Psoas muscle (tissue), 8 donors: ENCODE data around the gene C2CD4A. TPM values are rescaled to one million over a fixed set of nuclear protein-coding genes. Genes with fewer than 3 reads are reported as not detected.
A peak's percentile ranks its signal among the peaks of the same experiment; 100 is the strongest.

Experiments used
- ATAC-seq, 4 donors: fragments of 200-7000 bp; cut with Tn5 transposase; one replicate each; pipeline ENCODE4 v1.9.1; 2020; ENCODE audit warnings: moderate library complexity in 3 of 4, mild to moderate bottlenecking in 2 of 4
- DNase-seq, 2 donors: peaks; one replicate each; pipeline ENCODE4 v3.0.0-alpha.2; 2020
- H3K27ac ChIP-seq: fragments of 200-600 bp; one replicate; pipeline ENCODE4 v1.8.0; 2022
- H3K27me3 ChIP-seq, 3 donors: fragments of 200-600 bp in 1 of 3; one replicate each; pipeline versions ENCODE4 v1.6.1 to v1.8.0; 2013 to 2022; ENCODE audit warnings: low read length in 2 of 3, mild to moderate bottlenecking in 2 of 3, moderate library complexity in 1 of 3; ENCODE audit not compliant: insufficient read depth in 3 of 3
- H3K36me3 ChIP-seq, 2 donors: fragments of 200-600 bp in 1 of 2; one replicate each; pipeline versions ENCODE4 v1.6.1 to v1.8.0; 2013 to 2022; ENCODE audit warnings: low read depth in 1 of 2, mild to moderate bottlenecking in 1 of 2, moderate library complexity in 1 of 2; ENCODE audit not compliant: insufficient read depth in 1 of 2
- H3K4me1 ChIP-seq: fragments of 200-600 bp; one replicate; pipeline ENCODE4 v1.8.0; 2022
- H3K4me3 ChIP-seq: fragments of 200-600 bp; one replicate; pipeline ENCODE4 v1.8.0; 2022; ENCODE audit warnings: mild to moderate bottlenecking
- H3K9me3 ChIP-seq: fragments of 200-600 bp; one replicate; pipeline ENCODE4 v1.8.0; 2022
- WGBS, 3 donors: extraction: QIAGEN DNeasy Blood & Tissue Kit; methylation state at CpG; one replicate each; pipeline versions ENCODE4 v1.1.6 to v1.1.7; 2013; 5-methylcytosine and 5-hydroxymethylcytosine counted together
- intact Hi-C, 2 donors: fragments of 100-400 bp; cut with DNase I; formaldehyde crosslinking; loops; one replicate each; pipeline versions ENCODE4 v1.11.0 to v1.14.2; 2022
- polyA plus RNA-seq, 3 donors: library from polyadenylated mRNA; stranded (reverse); fragments of 200-250 nt; gene quantifications; one replicate each; pipeline ENCODE4 v1.2.3, GENCODE V29; 2013
- total RNA-seq, 4 donors: library from RNA; stranded (reverse); fragmentation: NEBNext Ultra II Directional in 2 of 4; extraction: Animal tissue kit (Norgen Biotek cat#: 25700) in 2 of 4; gene quantifications; one replicate each; pipeline versions ENCODE4 v1.2.1 to v1.2.4, GENCODE V29; 2021 to 2023
- TF ChIP-seq, protein P1 (sequence below): fragments of 200-600 bp; IDR thresholded peaks from one replicate; pipeline ENCODE4 v1.8.0; 2022; ENCODE audit warnings: antibody characterized with exemption
- donor health status: healthy with polysubstance abuse.
- donor health status: DM: no; HTN: no; CAD: no; lungs with moderate emphysema.
- donor health status: Bipolar disorder and iron deficiency.
- donor health status: healthy.
- donor health status: DM: yes; HTN: yes; CAD: no.
- donor health status: DM: no; HTN: no; CAD: no.
- donor health status: DM: no; HTN: no; CAD: no.
- donor health status: DM: yes; HTN: yes; CAD: no.

The C2CD4A gene
- total and polyA plus RNA-seq, 7 donors = 0.04 to 6.7 (median 0.19) TPM

DNA sequence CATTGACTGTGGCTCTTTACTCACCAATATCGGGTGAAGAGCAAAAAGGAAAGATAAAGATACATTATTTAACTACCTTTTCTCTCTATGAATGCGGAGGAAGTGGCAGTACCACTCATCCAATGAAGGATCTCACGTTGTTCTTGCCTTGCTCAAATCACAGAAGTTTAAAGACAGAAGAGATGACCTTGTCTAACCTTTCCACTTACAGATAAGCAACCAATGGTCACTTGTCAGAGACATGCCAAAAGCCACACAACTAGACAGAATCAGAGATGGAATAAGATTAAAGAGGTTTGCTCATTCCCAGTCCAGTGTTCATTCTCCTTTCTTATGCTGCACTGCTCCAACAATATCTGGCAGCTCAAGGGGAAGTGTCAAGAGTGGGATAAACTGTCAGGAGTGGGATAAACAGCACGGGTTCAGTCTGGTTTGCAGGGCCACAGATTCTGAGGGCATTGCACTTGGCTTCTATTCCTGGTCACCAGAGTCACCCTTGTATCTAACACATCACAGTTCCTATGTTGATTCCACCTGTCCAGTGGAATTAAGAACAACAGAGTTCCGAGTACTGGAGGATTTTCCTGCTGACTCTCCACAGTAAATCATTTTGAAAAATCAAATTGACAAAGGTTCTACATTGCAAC, 13.2 kb upstream of the C2CD4A start:
- Histone ChIP-seq H3K4me1 (peaks cover 26% of the 10 kb centered on the region), H3K9me3 (no peaks in the 10 kb centered on the region), H3K27ac (peak overlapping the region; percentile 73), H3K27me3 (no peaks in the 10 kb centered on the region), H3K4me3 (no peak overlapping the region), H3K36me3 (no peaks in the 10 kb centered on the region)
- ATAC-seq (peak; percentile 51 to 87 (median 85)), DNase-seq (no peak)
- intact Hi-C loops = no loop called here
- TF ChIP-seq, protein P1, sequence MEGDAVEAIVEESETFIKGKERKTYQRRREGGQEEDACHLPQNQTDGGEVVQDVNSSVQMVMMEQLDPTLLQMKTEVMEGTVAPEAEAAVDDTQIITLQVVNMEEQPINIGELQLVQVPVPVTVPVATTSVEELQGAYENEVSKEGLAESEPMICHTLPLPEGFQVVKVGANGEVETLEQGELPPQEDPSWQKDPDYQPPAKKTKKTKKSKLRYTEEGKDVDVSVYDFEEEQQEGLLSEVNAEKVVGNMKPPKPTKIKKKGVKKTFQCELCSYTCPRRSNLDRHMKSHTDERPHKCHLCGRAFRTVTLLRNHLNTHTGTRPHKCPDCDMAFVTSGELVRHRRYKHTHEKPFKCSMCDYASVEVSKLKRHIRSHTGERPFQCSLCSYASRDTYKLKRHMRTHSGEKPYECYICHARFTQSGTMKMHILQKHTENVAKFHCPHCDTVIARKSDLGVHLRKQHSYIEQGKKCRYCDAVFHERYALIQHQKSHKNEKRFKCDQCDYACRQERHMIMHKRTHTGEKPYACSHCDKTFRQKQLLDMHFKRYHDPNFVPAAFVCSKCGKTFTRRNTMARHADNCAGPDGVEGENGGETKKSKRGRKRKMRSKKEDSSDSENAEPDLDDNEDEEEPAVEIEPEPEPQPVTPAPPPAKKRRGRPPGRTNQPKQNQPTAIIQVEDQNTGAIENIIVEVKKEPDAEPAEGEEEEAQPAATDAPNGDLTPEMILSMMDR = no peak
- 49 to 55% (median 51%) methylated on average over 5 of the region's 5 CpGs for whole genome bisulfite sequencing, 3 donors

GRCh38 chr15:62054979-62055378, 11.8 kb upstream of the C2CD4A start:
- DNase-seq (no peak), ATAC-seq (no peak)
- Histone ChIP-seq H3K4me1 (peaks cover 26% of the 10 kb centered on the region), H3K36me3 (no peaks in the 10 kb centered on the region), H3K9me3 (no peaks in the 10 kb centered on the region), H3K27me3 (no peaks in the 10 kb centered on the region), H3K27ac (no peak overlapping the region), H3K4me3 (no peak overlapping the region)
- intact Hi-C loops = no loop called here
- 96 to 99% (median 97%) methylated on average over 5 of the region's 5 CpGs for WGBS, 3 donors
- TF ChIP-seq, protein P1 = no peak

DNA sequence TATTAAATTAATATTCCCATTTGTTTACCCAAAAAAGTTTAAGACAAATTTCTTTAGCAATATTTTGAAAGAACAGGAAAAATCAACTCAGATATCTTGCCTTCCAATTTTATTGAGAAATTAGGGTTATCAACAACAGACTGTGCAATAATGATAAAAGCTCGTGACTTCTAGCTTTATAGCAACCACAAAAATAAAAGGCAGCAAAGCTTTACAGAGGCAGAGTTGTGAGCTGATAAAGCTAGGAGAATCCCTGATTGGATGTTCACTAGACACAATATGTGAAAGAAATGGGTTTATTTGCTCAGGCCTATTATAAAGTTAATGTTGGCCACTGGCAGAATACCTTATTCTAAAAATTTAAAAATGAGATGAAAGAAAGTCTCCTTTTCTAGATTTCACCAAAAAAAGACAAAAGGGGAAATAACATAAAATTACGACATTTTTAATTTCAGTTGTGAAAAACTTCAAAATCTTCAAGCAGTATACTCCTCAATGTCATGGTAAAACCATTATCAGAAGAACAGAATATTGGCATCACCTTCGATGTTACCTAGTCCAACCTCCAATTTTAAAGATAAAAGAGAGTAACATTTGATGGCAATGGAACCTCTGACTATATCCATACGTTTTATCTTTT, 9.3 kb upstream of the C2CD4A start:
- Histone ChIP-seq H3K4me3 (no peak overlapping the region), H3K27me3 (no peaks in the 10 kb centered on the region), H3K9me3 (no peaks in the 10 kb centered on the region), H3K4me1 (peaks cover 15% of the 10 kb centered on the region), H3K36me3 (no peaks in the 10 kb centered on the region), H3K27ac (no peak overlapping the region)
- ATAC-seq (no peak), DNase-seq (no peak)
- TF ChIP-seq, protein P1 = no peak
- intact Hi-C loops = no loop called here
- 89 to 93% (median 89%) methylated on average over 4 of the region's 4 CpGs for WGBS, 3 donors

DNA sequence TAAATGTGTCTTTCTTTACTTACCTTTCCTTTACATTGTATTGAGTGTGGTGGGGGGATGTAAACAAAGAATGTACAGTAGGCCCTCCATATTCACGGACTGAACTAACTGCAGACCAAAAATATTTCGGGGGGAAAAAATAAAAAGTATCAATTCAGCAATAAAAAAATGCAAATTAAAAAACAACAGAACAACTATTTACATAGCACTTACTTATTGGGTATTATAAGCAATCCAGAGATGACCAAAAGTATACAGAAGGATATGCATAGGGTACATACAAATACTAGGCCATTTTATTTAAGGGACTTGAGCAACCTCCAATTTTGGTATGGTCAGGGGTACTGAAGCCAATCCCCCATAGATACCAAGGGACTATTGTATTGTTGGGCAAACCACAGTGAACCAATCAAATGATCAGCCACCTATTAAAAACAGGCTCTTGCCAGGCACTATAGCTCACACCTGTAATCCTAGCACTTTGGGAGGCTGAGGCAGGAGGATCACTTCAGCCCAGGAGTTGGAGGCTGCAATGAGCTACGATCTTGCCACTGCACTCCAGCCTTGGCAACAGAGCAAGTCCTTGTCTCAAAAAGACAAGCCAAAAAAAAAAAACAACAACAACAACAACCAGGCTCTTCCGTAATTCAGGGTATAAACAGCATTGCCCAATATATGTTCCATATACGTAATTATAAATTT, 8.3 kb upstream of the C2CD4A start:
- no peak overlapping the region for H3K27ac ChIP-seq
- no peak for ATAC-seq
- peaks cover 6% of the 10 kb centered on the region for H3K4me1 ChIP-seq
- TF ChIP-seq, protein P1 = no peak
- intact Hi-C loops = no loop called here
- H3K27me3 ChIP-seq = no peaks in the 10 kb centered on the region
- peak overlapping the region; percentile 90 for H3K4me3 ChIP-seq
- no peaks in the 10 kb centered on the region for H3K36me3 ChIP-seq
- DNase-seq = no peak
- WGBS, 3 donors = 83 to 93% (median 90%) methylated on average over 5 of the region's 5 CpGs
- no peaks in the 10 kb centered on the region for H3K9me3 ChIP-seq
